ENCODE results near the gene UCHL5.

DNA sequence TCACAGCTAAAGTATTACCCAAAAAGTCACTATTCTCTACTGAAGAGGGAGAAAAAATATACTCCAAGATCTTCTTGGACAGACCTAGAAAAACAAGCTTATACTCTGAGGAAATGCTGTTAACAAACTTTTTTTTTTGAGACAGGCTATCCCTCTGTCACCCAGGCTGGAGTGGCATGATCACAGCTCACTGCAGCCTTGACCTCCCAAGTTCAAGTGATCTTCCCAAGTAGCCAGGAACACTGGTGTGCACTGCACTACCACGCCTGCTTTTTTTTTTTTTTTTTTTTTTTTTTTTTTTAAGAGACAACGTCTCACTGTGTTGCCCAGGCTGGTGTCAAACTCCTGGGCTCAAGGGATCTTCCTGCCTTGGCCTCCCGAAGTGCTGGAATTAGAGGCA is 28.7 kb upstream of the UCHL5 start:
- TF ChIP-seq EP300 (IDR thresholded peaks at IDR 0.05): no peak
- TF ChIP-seq, protein P1, sequence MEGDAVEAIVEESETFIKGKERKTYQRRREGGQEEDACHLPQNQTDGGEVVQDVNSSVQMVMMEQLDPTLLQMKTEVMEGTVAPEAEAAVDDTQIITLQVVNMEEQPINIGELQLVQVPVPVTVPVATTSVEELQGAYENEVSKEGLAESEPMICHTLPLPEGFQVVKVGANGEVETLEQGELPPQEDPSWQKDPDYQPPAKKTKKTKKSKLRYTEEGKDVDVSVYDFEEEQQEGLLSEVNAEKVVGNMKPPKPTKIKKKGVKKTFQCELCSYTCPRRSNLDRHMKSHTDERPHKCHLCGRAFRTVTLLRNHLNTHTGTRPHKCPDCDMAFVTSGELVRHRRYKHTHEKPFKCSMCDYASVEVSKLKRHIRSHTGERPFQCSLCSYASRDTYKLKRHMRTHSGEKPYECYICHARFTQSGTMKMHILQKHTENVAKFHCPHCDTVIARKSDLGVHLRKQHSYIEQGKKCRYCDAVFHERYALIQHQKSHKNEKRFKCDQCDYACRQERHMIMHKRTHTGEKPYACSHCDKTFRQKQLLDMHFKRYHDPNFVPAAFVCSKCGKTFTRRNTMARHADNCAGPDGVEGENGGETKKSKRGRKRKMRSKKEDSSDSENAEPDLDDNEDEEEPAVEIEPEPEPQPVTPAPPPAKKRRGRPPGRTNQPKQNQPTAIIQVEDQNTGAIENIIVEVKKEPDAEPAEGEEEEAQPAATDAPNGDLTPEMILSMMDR (IDR thresholded peaks at IDR 0.05): no peak

All from suprapubic skin (tissue), 3 donors.